ENCODE data around the gene ZNF544.
A peak's percentile ranks its signal among the peaks of the same experiment; 100 is the strongest.

Gene ZNF544

GRCh38 chr19:58182989-58183816 is 45.5 kb upstream of the ZNF544 start, which contains the start of gene ZNF274 (continued):
- no peak for TF ChIP-seq ZNF514 (tag by site-specific recombination; IDR thresholded peaks at IDR 0.05)
- peak; percentile 38 for TF ChIP-seq ZBTB8A (tag by site-specific recombination; IDR thresholded peaks at IDR 0.05)
- TF ChIP-seq, protein P1, sequence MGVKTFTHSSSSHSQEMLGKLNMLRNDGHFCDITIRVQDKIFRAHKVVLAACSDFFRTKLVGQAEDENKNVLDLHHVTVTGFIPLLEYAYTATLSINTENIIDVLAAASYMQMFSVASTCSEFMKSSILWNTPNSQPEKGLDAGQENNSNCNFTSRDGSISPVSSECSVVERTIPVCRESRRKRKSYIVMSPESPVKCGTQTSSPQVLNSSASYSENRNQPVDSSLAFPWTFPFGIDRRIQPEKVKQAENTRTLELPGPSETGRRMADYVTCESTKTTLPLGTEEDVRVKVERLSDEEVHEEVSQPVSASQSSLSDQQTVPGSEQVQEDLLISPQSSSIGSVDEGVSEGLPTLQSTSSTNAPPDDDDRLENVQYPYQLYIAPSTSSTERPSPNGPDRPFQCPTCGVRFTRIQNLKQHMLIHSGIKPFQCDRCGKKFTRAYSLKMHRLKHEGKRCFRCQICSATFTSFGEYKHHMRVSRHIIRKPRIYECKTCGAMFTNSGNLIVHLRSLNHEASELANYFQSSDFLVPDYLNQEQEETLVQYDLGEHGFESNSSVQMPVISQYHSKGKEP (tag by site-specific recombination; IDR thresholded peaks at IDR 0.05) = 0 out of 2 replicates have a peak, but pooled peaks have one; percentile 21
- no peak for TF ChIP-seq ZNF26 (tag by site-specific recombination; IDR thresholded peaks at IDR 0.05)
- no peak for TF ChIP-seq ZBTB1 (tag by site-specific recombination; IDR thresholded peaks at IDR 0.05)
- TF ChIP-seq ZNF426 (tag by site-specific recombination; IDR thresholded peaks at IDR 0.05) = no peak
- TF ChIP-seq GLI4 (tag by site-specific recombination; IDR thresholded peaks at IDR 0.05) = 0 out of 2 replicates have a peak, but pooled peaks have one; percentile 31
- TF ChIP-seq, protein P2, sequence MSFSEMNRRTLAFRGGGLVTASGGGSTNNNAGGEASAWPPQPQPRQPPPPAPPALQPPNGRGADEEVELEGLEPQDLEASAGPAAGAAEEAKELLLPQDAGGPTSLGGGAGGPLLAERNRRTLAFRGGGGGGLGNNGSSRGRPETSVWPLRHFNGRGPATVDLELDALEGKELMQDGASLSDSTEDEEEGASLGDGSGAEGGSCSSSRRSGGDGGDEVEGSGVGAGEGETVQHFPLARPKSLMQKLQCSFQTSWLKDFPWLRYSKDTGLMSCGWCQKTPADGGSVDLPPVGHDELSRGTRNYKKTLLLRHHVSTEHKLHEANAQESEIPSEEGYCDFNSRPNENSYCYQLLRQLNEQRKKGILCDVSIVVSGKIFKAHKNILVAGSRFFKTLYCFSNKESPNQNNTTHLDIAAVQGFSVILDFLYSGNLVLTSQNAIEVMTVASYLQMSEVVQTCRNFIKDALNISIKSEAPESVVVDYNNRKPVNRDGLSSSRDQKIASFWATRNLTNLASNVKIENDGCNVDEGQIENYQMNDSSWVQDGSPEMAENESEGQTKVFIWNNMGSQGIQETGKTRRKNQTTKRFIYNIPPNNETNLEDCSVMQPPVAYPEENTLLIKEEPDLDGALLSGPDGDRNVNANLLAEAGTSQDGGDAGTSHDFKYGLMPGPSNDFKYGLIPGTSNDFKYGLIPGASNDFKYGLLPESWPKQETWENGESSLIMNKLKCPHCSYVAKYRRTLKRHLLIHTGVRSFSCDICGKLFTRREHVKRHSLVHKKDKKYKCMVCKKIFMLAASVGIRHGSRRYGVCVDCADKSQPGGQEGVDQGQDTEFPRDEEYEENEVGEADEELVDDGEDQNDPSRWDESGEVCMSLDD (tag by site-specific recombination; IDR thresholded peaks at IDR 0.05) = peak; percentile 89
- no peak for TF ChIP-seq ZFP3 (tag by site-specific recombination; IDR thresholded peaks at IDR 0.05; ENCODE audit: low read depth)
- no peak for TF ChIP-seq SCRT1 (tag by site-specific recombination; IDR thresholded peaks at IDR 0.05; ENCODE audit: borderline replicate concordance)
- no peak for TF ChIP-seq ZNF521 (tag by site-specific recombination; IDR thresholded peaks at IDR 0.05)
- TF ChIP-seq ZSCAN30 (tag by site-specific recombination; IDR thresholded peaks at IDR 0.05) = peak; percentile 39; the same call in 1 of the 2 replicates
- TF ChIP-seq HIC1 (tag by site-specific recombination; IDR thresholded peaks at IDR 0.05) = peak; percentile 95
- TF ChIP-seq ZNF146 (tag by site-specific recombination; IDR thresholded peaks at IDR 0.05) = no peak
- peak; percentile 71 for TF ChIP-seq ZNF423 (tag by site-specific recombination; IDR thresholded peaks at IDR 0.05)
- peak; percentile 84 for TF ChIP-seq ZNF580 (tag by site-specific recombination; IDR thresholded peaks at IDR 0.05)
- TF ChIP-seq ZNF571 (tag by site-specific recombination; IDR thresholded peaks at IDR 0.05) = no peak
- no peak for TF ChIP-seq ZNF701 (tag by site-specific recombination; IDR thresholded peaks at IDR 0.05)
- no peak for TF ChIP-seq ZNF23 (tag by site-specific recombination; IDR thresholded peaks at IDR 0.05; ENCODE audit: borderline replicate concordance)
- TF ChIP-seq ZNF174 (tag by site-specific recombination; IDR thresholded peaks at IDR 0.05) = no peak
- TF ChIP-seq ZNF311 (tag by site-specific recombination; IDR thresholded peaks at IDR 0.05; ENCODE audit: borderline replicate concordance) = no peak
- TF ChIP-seq ZFP69B (tag by site-specific recombination; IDR thresholded peaks at IDR 0.05) = peak; percentile 19; the same call in 1 of the 2 replicates
- TF ChIP-seq, protein P3, sequence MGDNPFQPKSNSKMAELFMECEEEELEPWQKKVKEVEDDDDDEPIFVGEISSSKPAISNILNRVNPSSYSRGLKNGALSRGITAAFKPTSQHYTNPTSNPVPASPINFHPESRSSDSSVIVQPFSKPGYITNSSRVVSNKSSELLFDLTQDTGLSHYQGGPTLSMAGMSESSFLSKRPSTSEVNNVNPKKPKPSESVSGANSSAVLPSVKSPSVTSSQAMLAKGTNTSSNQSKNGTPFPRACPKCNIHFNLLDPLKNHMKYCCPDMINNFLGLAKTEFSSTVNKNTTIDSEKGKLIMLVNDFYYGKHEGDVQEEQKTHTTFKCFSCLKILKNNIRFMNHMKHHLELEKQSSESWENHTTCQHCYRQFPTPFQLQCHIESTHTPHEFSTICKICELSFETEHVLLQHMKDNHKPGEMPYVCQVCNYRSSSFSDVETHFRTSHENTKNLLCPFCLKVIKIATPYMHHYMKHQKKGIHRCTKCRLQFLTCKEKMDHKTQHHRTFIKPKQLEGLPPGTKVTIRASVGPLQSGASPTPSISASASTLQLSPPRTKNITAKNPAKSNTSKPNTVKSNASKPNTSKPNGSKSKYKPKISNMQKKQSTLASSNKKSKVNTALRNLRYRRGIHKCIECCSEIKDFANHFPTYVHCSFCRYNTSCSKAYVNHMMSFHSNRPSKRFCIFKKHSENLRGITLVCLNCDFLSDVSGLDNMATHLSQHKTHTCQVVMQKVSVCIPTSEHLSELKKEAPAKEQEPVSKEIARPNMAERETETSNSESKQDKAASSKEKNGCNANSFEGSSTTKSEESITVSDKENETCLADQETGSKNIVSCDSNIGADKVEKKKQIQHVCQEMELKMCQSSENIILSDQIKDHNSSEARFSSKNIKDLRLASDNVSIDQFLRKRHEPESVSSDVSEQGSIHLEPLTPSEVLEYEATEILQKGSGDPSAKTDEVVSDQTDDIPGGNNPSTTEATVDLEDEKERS (tag by site-specific recombination; IDR thresholded peaks at IDR 0.05) = peak; percentile 63; the same call in 1 of the 2 replicates
- TF ChIP-seq MZF1 (tag by site-specific recombination; IDR thresholded peaks at IDR 0.05; ENCODE audit: borderline replicate concordance) = no peak
- no peak for TF ChIP-seq TRIM28 (IDR thresholded peaks at IDR 0.05; ENCODE audit: borderline replicate concordance, low read length)
- peak; percentile 97 for TF ChIP-seq YY1 (tag by site-specific recombination; IDR thresholded peaks at IDR 0.05)
- TF ChIP-seq ZEB2 (tag by site-specific recombination; IDR thresholded peaks at IDR 0.05) = peak; percentile 61

Data from HEK293 (cell line).